ENCODE data around the gene CYB5R2.
A peak's percentile ranks its signal among the peaks of the same experiment; 100 is the strongest.

Gene CYB5R2

DNA sequence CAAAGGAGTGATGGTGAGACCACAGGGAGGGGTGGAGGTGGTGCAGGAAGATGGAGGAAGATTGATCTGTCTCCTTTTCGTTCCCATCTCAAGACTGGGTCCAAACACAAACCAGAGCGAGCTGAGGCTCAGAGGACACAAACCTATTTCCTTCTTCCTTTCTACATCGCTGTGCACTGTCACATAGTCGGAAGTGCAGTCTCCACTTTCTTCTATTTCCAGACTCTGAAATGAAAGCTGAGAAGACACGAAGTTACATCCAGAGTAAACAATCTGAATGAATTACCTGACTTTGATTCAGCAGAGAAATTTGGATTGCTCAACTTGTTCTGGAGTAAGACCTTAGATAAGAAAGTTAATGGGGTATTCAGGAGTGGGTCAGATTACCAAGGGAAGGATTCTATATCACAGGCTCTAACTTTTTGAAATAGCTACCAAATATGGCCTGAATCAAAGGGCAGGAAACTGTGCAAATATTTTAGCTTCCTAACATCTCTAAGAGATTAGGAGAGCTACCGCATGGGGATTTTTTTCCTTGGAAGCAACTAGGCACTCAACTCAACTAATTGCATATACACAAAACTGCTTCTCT, 18.6 kb upstream of the CYB5R2 start:
- DNase-seq (ENCODE audit: insufficient read length, low spot score) (no peak), FAIRE-seq (no peak)
- TF ChIP-seq, protein P1, sequence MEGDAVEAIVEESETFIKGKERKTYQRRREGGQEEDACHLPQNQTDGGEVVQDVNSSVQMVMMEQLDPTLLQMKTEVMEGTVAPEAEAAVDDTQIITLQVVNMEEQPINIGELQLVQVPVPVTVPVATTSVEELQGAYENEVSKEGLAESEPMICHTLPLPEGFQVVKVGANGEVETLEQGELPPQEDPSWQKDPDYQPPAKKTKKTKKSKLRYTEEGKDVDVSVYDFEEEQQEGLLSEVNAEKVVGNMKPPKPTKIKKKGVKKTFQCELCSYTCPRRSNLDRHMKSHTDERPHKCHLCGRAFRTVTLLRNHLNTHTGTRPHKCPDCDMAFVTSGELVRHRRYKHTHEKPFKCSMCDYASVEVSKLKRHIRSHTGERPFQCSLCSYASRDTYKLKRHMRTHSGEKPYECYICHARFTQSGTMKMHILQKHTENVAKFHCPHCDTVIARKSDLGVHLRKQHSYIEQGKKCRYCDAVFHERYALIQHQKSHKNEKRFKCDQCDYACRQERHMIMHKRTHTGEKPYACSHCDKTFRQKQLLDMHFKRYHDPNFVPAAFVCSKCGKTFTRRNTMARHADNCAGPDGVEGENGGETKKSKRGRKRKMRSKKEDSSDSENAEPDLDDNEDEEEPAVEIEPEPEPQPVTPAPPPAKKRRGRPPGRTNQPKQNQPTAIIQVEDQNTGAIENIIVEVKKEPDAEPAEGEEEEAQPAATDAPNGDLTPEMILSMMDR (IDR thresholded peaks at IDR 0.05; ENCODE audit: insufficient read depth, missing control alignments): no peak

GRCh38 chr11:7690648-7691047, 17.3 kb upstream of the CYB5R2 start:
- DNase-seq (ENCODE audit: insufficient read length, low spot score) (no peak), FAIRE-seq (no peak)
- TF ChIP-seq, protein P1 (IDR thresholded peaks at IDR 0.05; ENCODE audit: insufficient read depth, missing control alignments): no peak

GRCh38 chr11:7689239-7689638, 15.9 kb upstream of the CYB5R2 start:
- TF ChIP-seq, protein P1 (IDR thresholded peaks at IDR 0.05; ENCODE audit: insufficient read depth, missing control alignments): no peak
- no peak for FAIRE-seq

GRCh38 chr11:7688238-7688826, 15.0 kb upstream of the CYB5R2 start:
- TF ChIP-seq, protein P1 (IDR thresholded peaks at IDR 0.05; ENCODE audit: insufficient read depth, missing control alignments): peak; percentile 49
- FAIRE-seq (no peak), DNase-seq (ENCODE audit: insufficient read length, low spot score) (no peak)

More at GRCh38 chr11:7689239-7689638, 15.9 kb upstream of the CYB5R2 start:
- DNase-seq (ENCODE audit: insufficient read length, low spot score): no peak

DNA sequence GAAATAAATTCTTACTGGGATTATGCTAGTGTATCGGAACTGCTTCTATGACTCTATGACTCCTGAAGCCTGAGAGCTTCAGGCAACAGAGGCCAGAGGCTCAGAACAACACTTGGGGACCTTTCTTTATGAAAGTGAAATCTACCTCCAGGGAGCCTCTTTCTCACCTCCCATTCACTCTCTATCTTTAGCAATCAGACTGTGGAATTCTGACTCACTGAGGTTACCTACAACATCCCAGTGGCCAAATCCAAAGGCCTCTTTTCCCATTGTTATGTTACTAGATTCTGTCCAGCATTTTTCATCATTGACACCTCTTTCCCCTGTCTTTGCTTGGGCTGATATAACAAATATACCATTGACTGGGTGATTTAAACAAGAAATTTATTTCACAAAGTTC, 14.1 kb upstream of the CYB5R2 start:
- TF ChIP-seq, protein P1 (IDR thresholded peaks at IDR 0.05; ENCODE audit: insufficient read depth, missing control alignments): no peak
- DNase-seq (ENCODE audit: insufficient read length, low spot score): no peak

DNA sequence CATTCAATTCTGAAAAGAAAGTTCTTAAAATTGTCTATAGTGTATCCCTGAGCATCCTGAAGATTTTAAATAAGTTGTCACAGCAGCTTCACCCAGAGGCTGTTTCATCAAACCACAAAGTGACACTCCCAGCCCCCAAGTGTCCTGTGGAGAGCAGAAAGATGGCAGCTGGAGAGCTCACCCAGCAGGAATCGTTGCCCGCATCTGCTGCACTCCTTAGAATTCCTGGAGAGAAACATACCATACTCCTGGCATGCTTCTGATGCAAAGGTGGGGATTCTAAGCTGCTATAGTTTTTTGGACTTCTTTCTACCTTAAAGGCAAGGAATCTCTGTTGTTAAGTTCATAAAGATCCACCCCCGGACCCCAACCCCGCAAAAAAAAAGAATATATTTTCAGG, 13.5 kb upstream of the CYB5R2 start:
- FAIRE-seq (no peak), DNase-seq (ENCODE audit: insufficient read length, low spot score) (no peak)
- TF ChIP-seq, protein P1 (IDR thresholded peaks at IDR 0.05; ENCODE audit: insufficient read depth, missing control alignments): no peak

More for the DNA sequence above, 14.1 kb upstream of the CYB5R2 start:
- no peak for FAIRE-seq

GRCh38 chr11:7683571-7683970, 10.3 kb upstream of the CYB5R2 start:
- no peak for FAIRE-seq
- TF ChIP-seq, protein P1 (IDR thresholded peaks at IDR 0.05; ENCODE audit: insufficient read depth, missing control alignments): no peak
- no peak for DNase-seq (ENCODE audit: insufficient read length, low spot score)
